ENCODE measurements around the gene PRR14L. TPM values are rescaled to one million over a fixed set of nuclear protein-coding genes. Genes with fewer than 3 reads are reported as not detected.

PRR14L gene
- total RNA-seq, 1 experiment from 2014 or later, result 42.5 TPM

DNA sequence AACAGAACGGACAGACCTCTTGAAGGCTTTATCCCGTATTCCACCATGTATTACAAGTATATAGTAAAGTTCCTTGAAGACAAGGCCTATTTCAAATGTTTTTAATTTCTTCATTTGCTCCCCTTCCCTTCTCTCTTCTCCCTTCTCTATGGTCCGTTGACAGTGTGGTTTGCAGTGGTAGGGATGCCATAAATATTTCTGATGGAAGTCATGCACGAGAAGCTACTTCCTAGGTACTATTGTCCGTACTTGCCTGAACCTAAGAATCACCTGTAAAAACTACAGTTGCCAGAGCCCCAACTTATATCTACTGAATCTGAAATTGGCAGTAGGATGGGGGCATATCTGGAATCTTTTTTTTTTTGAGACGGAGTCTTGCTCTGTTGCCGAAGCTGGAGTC, 90.7 kb downstream of the PRR14L start:
- H3K9me3 ChIP-seq, result no peaks in the 10 kb centered on the region

DNA sequence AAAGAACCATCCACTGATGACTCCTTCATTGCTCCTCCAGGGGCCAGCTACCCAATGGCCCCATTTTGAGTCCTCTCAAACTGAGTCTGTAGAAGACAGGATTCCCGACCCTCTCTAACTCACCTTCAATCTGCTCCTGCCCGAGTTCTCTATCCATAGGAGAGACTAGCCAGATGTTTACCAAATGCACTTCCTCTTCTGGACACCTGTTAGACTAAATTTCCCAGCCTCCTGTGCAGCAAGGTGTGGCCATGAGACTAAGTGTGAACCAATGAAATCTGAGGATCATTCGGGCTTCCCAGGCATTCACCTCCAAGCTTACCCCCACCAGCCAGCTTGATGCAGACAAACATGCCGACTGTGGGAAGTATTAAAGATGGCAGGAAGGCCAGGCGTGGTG, 95.5 kb downstream of the PRR14L start:
- no peak for DNase-seq
- H3K36me3 Mint-ChIP-seq (ENCODE audit: insufficient read depth, unreplicated experiment), result peaks cover 20% of the 10 kb centered on the region
- intact Hi-C loops (cut with micrococcal nuclease; ENCODE audit: unreplicated experiment), result no loop called here
- H3K36me3 ChIP-seq (ENCODE audit: control insufficient read depth, insufficient read depth, low read length), result no peaks in the 10 kb centered on the region; the same call in 1 of the 2 replicates
- no peaks in the 10 kb centered on the region for H3K27me3 ChIP-seq (replicated peaks; ENCODE audit: control insufficient read depth, insufficient read depth, low read length)
- no TSS peak for BruUV-seq (replicated peaks)
- H3K4me1 Mint-ChIP-seq (ENCODE audit: low read depth, unreplicated experiment), result peaks cover 21% of the 10 kb centered on the region
- no peaks in the 10 kb centered on the region for H3K27me3 Mint-ChIP-seq (ENCODE audit: insufficient read depth, unreplicated experiment)
- H3K27ac Mint-ChIP-seq (ENCODE audit: unreplicated experiment), result peak overlapping the region; percentile 59
- H3K9me3 Mint-ChIP-seq (ENCODE audit: unreplicated experiment), result no peaks in the 10 kb centered on the region
- H3K4me1 ChIP-seq, result peaks cover 31% of the 10 kb centered on the region
- TF ChIP-seq, protein P1, sequence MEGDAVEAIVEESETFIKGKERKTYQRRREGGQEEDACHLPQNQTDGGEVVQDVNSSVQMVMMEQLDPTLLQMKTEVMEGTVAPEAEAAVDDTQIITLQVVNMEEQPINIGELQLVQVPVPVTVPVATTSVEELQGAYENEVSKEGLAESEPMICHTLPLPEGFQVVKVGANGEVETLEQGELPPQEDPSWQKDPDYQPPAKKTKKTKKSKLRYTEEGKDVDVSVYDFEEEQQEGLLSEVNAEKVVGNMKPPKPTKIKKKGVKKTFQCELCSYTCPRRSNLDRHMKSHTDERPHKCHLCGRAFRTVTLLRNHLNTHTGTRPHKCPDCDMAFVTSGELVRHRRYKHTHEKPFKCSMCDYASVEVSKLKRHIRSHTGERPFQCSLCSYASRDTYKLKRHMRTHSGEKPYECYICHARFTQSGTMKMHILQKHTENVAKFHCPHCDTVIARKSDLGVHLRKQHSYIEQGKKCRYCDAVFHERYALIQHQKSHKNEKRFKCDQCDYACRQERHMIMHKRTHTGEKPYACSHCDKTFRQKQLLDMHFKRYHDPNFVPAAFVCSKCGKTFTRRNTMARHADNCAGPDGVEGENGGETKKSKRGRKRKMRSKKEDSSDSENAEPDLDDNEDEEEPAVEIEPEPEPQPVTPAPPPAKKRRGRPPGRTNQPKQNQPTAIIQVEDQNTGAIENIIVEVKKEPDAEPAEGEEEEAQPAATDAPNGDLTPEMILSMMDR (IDR thresholded peaks at IDR 0.05; ENCODE audit: insufficient read depth in 1 of 2, low read depth in 1 of 2, low read length in 1 of 2, severe bottlenecking in 1 of 2, unreplicated experiment in 1 of 2), result no peak
- H3K4me3 ChIP-seq (ENCODE audit: low read depth, low read length), result no peak overlapping the region
- CTCF ChIA-PET, result no interaction called here
- POLR2A ChIA-PET, result interaction anchor here (0.7 kb wide), 1 partner anchor 99 kb away, joined by 8 read pairs; no protein-coding TSS in a partner anchor
- H3K4me3 Mint-ChIP-seq (ENCODE audit: unreplicated experiment), result peak overlapping the region; percentile 9
- H3K9me3 ChIP-seq, result no peaks in the 10 kb centered on the region

More for the DNA sequence above, 90.7 kb downstream of the PRR14L start:
- no peak overlapping the region for H3K27ac Mint-ChIP-seq (ENCODE audit: unreplicated experiment)
- peaks cover 13% of the 10 kb centered on the region for H3K4me1 ChIP-seq
- peaks cover 23% of the 10 kb centered on the region for H3K4me1 Mint-ChIP-seq (ENCODE audit: low read depth, unreplicated experiment)
- POLR2A ChIA-PET, result no interaction called here
- CTCF ChIA-PET, result no interaction called here
- H3K27me3 Mint-ChIP-seq (ENCODE audit: insufficient read depth, unreplicated experiment), result no peaks in the 10 kb centered on the region
- DNase-seq, result no peak
- H3K36me3 ChIP-seq (ENCODE audit: control insufficient read depth, insufficient read depth, low read length), result no peaks in the 10 kb centered on the region; the same call in 1 of the 2 replicates
- TF ChIP-seq, protein P1 (IDR thresholded peaks at IDR 0.05; ENCODE audit: insufficient read depth in 1 of 2, low read depth in 1 of 2, low read length in 1 of 2, severe bottlenecking in 1 of 2, unreplicated experiment in 1 of 2), result no peak
- H3K36me3 Mint-ChIP-seq (ENCODE audit: insufficient read depth, unreplicated experiment), result peaks cover 30% of the 10 kb centered on the region
- H3K9me3 Mint-ChIP-seq (ENCODE audit: unreplicated experiment), result no peaks in the 10 kb centered on the region
- no peaks in the 10 kb centered on the region for H3K27me3 ChIP-seq (replicated peaks; ENCODE audit: control insufficient read depth, insufficient read depth, low read length)
- H3K4me3 ChIP-seq (ENCODE audit: low read depth, low read length), result no peak overlapping the region
- BruUV-seq (replicated peaks), result no TSS peak
- intact Hi-C loops (cut with micrococcal nuclease; ENCODE audit: unreplicated experiment), result no loop called here
- no peak overlapping the region for H3K4me3 Mint-ChIP-seq (ENCODE audit: unreplicated experiment)

DNA sequence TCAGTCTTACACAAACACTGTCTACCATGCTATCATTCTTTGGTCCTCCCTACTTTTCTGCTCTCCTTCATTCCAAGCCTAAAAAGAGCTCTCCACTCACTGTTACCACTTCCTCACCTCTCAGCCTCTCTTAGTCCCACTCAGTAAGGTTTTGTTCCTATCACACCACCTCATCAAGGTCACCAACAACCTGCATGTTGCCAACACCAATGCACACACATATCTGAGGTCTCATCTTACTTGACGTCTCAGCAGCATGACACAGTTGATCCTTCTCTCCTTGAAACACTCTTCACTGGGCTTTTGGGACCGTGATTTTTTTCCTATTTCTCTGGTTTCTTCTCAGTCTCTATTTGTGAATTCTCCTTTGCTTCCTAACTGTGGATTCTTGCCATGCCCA, 96.0 kb downstream of the PRR14L start:
- Mint-ChIP-seq H3K9me3 (ENCODE audit: unreplicated experiment) (no peaks in the 10 kb centered on the region), H3K36me3 (ENCODE audit: insufficient read depth, unreplicated experiment) (peaks cover 20% of the 10 kb centered on the region), H3K27me3 (ENCODE audit: insufficient read depth, unreplicated experiment) (no peaks in the 10 kb centered on the region), H3K27ac (ENCODE audit: unreplicated experiment) (peak overlapping the region; percentile 59), H3K4me1 (ENCODE audit: low read depth, unreplicated experiment) (peaks cover 16% of the 10 kb centered on the region), H3K4me3 (ENCODE audit: unreplicated experiment) (peak overlapping the region; percentile 9)
- no peak for DNase-seq
- intact Hi-C loops (cut with micrococcal nuclease; ENCODE audit: unreplicated experiment), result no loop called here
- peaks cover 35% of the 10 kb centered on the region for H3K4me1 ChIP-seq
- BruUV-seq (replicated peaks), result no TSS peak
- no peak overlapping the region for H3K4me3 ChIP-seq (ENCODE audit: low read depth, low read length)
- TF ChIP-seq, protein P1 (IDR thresholded peaks at IDR 0.05; ENCODE audit: insufficient read depth in 1 of 2, low read depth in 1 of 2, low read length in 1 of 2, severe bottlenecking in 1 of 2, unreplicated experiment in 1 of 2), result no peak
- H3K27me3 ChIP-seq (replicated peaks; ENCODE audit: control insufficient read depth, insufficient read depth, low read length), result no peaks in the 10 kb centered on the region
- ChIA-PET POLR2A (interaction anchor here (1.2 kb wide), 1 partner anchor 8 kb away, joined by 12 read pairs; the partner anchor contains the start of gene PISD), CTCF (no interaction called here)
- no peaks in the 10 kb centered on the region for H3K9me3 ChIP-seq
- H3K36me3 ChIP-seq (ENCODE audit: control insufficient read depth, insufficient read depth, low read length), result no peaks in the 10 kb centered on the region; the same call in 1 of the 2 replicates

Measured in Caco-2 (cell line).